Measurements from ENCODE around the gene TRIM44. TPM values are rescaled to one million over a fixed set of nuclear protein-coding genes. Genes with fewer than 3 reads are reported as not detected.

TRIM44 gene
- total RNA-seq, 4 donors from 2014 or later, result 27.3 to 83.4 (median 61.4) TPM

DNA sequence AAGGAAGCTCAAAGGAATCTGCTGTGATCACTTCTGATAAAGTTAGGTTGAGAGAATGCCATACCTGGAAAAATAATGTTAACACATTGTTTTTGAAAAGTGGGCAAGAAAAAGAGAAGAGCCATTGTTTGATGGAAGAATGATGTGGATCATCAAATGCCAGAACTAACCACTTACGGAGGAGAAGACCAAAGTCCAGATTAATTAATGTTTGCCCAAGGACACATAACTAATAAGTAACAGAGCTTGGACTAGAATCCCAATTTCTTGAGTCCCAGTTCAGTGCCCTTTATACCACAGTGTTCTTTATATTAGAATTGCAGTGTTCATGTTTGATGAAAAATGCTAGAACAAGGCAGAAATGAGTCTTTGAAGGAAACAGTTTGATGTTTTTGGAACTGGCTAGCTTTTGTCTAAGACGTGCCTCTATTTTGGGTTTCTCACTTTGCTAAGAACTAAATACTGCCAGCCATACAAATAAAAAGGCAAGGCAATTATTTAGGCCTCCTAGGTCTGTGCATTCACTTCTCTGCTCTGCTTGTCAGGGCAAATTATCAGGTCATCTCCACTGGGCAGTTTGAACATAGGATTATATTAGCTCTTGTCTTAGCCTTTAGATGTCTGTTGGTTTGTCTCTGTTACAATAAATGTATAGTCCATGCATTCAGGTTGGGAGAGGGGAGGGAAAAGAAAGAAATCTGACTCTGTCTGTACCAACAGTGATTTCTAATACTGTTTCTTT lies 72.3 kb downstream of the TRIM44 start:
- H3K4me3 ChIP-seq, result no peak overlapping the region
- H3K4me1 ChIP-seq, result no peaks in the 10 kb centered on the region
- H3K9me3 ChIP-seq, result peaks cover 0 to 3% (median 0%) of the 10 kb centered on the region in 4 donors
- TF ChIP-seq, protein P1, sequence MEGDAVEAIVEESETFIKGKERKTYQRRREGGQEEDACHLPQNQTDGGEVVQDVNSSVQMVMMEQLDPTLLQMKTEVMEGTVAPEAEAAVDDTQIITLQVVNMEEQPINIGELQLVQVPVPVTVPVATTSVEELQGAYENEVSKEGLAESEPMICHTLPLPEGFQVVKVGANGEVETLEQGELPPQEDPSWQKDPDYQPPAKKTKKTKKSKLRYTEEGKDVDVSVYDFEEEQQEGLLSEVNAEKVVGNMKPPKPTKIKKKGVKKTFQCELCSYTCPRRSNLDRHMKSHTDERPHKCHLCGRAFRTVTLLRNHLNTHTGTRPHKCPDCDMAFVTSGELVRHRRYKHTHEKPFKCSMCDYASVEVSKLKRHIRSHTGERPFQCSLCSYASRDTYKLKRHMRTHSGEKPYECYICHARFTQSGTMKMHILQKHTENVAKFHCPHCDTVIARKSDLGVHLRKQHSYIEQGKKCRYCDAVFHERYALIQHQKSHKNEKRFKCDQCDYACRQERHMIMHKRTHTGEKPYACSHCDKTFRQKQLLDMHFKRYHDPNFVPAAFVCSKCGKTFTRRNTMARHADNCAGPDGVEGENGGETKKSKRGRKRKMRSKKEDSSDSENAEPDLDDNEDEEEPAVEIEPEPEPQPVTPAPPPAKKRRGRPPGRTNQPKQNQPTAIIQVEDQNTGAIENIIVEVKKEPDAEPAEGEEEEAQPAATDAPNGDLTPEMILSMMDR (IDR thresholded peaks at IDR 0.05), result no peak
- no peak for TF ChIP-seq POLR2A (IDR thresholded peaks at IDR 0.05)
- no peaks in the 10 kb centered on the region for H3K36me3 ChIP-seq
- H3K27me3 ChIP-seq, result no peaks in the 10 kb centered on the region
- DNase-seq, result no peak
- peak overlapping the region in 1 of 4 donors; percentile 8 for H3K27ac ChIP-seq

GRCh38 chr11:35735411-35735810 lies 72.8 kb downstream of the TRIM44 start:
- no peaks in the 10 kb centered on the region for H3K9me3 ChIP-seq
- no peak overlapping the region for H3K4me3 ChIP-seq
- H3K27me3 ChIP-seq, result no peaks in the 10 kb centered on the region
- H3K36me3 ChIP-seq, result no peaks in the 10 kb centered on the region
- no peak for DNase-seq
- no peaks in the 10 kb centered on the region for H3K4me1 ChIP-seq
- H3K27ac ChIP-seq, result no peak overlapping the region
- TF ChIP-seq, protein P1 (IDR thresholded peaks at IDR 0.05), result no peak
- no peak for TF ChIP-seq POLR2A (IDR thresholded peaks at IDR 0.05)

GRCh38 chr11:35735903-35736302 lies 73.3 kb downstream of the TRIM44 start:
- Histone ChIP-seq H3K36me3 (no peaks in the 10 kb centered on the region), H3K27ac (no peak overlapping the region), H3K27me3 (no peaks in the 10 kb centered on the region), H3K4me3 (no peak overlapping the region), H3K4me1 (no peaks in the 10 kb centered on the region), H3K9me3 (no peaks in the 10 kb centered on the region)
- no peak for DNase-seq
- no peak for TF ChIP-seq POLR2A (IDR thresholded peaks at IDR 0.05)
- TF ChIP-seq, protein P1 (IDR thresholded peaks at IDR 0.05), result no peak

- Histone ChIP-seq H3K9me3 (no peaks in the 10 kb centered on the region), H3K4me3 (no peak overlapping the region), H3K4me1 (no peaks in the 10 kb centered on the region), H3K27ac (no peak overlapping the region), H3K36me3 (no peaks in the 10 kb centered on the region), H3K27me3 (no peaks in the 10 kb centered on the region)
- TF ChIP-seq POLR2A (IDR thresholded peaks at IDR 0.05), result no peak
- TF ChIP-seq, protein P1 (IDR thresholded peaks at IDR 0.05), result no peak
- DNase-seq, result no peak
Measured at GRCh38 chr11:35736952-35737351, 74.4 kb downstream of the TRIM44 start.

DNA sequence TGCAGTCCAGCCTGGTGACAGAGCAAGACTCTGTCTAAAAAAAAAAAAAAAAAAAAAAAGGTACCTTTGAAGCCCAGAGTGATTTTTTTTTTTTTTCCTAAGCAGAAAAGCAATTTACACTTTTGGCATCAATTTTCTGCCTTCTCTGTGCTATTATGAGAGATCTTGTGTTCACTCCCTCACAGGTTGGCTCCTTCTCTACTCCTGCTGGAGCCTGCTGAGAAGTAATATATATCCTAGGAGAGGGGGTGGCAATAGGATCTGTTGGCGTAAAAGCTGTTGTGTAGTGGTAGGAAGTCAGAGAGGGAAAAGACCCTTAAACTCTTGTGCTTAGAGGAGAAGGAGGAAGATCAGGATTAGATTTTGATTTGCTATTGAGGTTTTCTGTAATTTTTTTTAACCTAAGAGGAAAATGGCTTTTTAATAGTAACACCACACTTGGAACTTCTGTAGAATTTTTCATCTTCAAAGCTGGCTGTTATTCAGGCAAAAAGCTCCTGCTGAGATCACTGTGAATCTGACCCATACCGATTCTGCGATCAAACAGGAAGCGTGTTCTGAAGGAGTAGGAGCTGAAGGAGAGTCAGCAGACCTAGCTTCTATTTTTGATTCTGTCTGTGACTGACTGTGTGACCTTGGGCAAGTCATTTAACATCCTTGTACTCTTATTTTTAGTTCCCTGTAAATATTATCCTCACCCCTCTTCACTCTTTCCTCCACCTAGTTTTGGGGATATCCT lies 77.7 kb downstream of the TRIM44 start:
- Histone ChIP-seq H3K36me3 (no peaks in the 10 kb centered on the region), H3K4me1 (no peaks in the 10 kb centered on the region), H3K4me3 (no peak overlapping the region), H3K27me3 (no peaks in the 10 kb centered on the region), H3K9me3 (no peaks in the 10 kb centered on the region), H3K27ac (no peak overlapping the region)
- TF ChIP-seq, protein P1 (IDR thresholded peaks at IDR 0.05), result no peak
- no peak for TF ChIP-seq POLR2A (IDR thresholded peaks at IDR 0.05)
- DNase-seq, result no peak
